ENCODE data around the gene SLC9A9. TPM values are rescaled to one million over a fixed set of nuclear protein-coding genes. Genes with fewer than 3 reads are reported as not detected.
A peak's percentile ranks its signal among the peaks of the same experiment; 100 is the strongest.

SLC9A9 gene
- polyA plus RNA-seq, 1 of the 3 experiments (the other 2 are of a cell fraction), result 0.05 TPM

- no peaks in the 10 kb centered on the region for H3F3A ChIP-seq (replicated peaks; ENCODE audit: insufficient read depth)
- no peaks in the 10 kb centered on the region for H3K4me1 ChIP-seq (ENCODE audit: control insufficient read depth in 1 of 2, insufficient read depth in 2 of 2, low read depth in 1 of 2, low read length in 1 of 2)
- H3K36me3 ChIP-seq (replicated peaks in 1 of 2; ENCODE audit: control insufficient read depth in 1 of 2, insufficient read depth in 2 of 2, low read length in 1 of 2), result no peaks in the 10 kb centered on the region
- 0 out of 4 replicates have a peak overlapping the region, but pooled peaks of 1 of the 2 experiments have one; percentile 6 for H3K4me3 ChIP-seq (ENCODE audit: low read depth in 2 of 2, low read length in 1 of 2)
- no peak overlapping the region for H3K27ac ChIP-seq (ENCODE audit: low read depth in 2 of 2, low read length in 1 of 2)
- H3K9me2 ChIP-seq, result no peaks in the 10 kb centered on the region
- H3K9me3 ChIP-seq, result no peaks in the 10 kb centered on the region
- POLR2A ChIA-PET, result no interaction called here
- 8% methylated on average over 2 of the region's 2 CpGs for WGBS (ENCODE audit: low lambda C conversion rate)
- no peak overlapping the region for H3K9ac ChIP-seq
- no peaks in the 10 kb centered on the region for H3K79me2 ChIP-seq (ENCODE audit: insufficient read depth)
- no peak overlapping the region for H2AFZ ChIP-seq (ENCODE audit: low read depth)
- no peak for TF ChIP-seq TAF1 (IDR thresholded peaks at IDR 0.05; ENCODE audit: borderline replicate concordance, low read depth, low read length)
- TF ChIP-seq YY1 (IDR thresholded peaks at IDR 0.05; ENCODE audit: low read depth), result no peak
- no peak for TF ChIP-seq RXRA (IDR thresholded peaks at IDR 0.05; ENCODE audit: borderline replicate concordance, low read depth)
- TF ChIP-seq FOXM1 (IDR thresholded peaks at IDR 0.05; ENCODE audit: low read depth), result no peak
- no peak for TF ChIP-seq SIN3A (IDR thresholded peaks at IDR 0.05; ENCODE audit: borderline replicate concordance, low read depth, low read length)
- TF ChIP-seq GATA2 (CRISPR knock-in tag; IDR thresholded peaks at IDR 0.05), result no peak
- no peak for TF ChIP-seq TCF12 (IDR thresholded peaks at IDR 0.05)
- TF ChIP-seq FOXJ3 (CRISPR knock-in tag; IDR thresholded peaks at IDR 0.05), result no peak
- TF ChIP-seq EZH2phosphoT487 (IDR thresholded peaks at IDR 0.05; ENCODE audit: borderline replicate concordance, low read depth), result no peak
- TF ChIP-seq NRF1 (IDR thresholded peaks at IDR 0.05; ENCODE audit: low read depth, low read length), result no peak
- no peak for TF ChIP-seq RAD21 (IDR thresholded peaks at IDR 0.05; ENCODE audit: low read length)
- no peak for TF ChIP-seq GABPA (IDR thresholded peaks at IDR 0.05; ENCODE audit: low read depth)
- H3K27me3 ChIP-seq (ENCODE audit: insufficient read depth), result peaks cover 12% of the 10 kb centered on the region; the same call in 1 of the 2 replicates
- no peak for DNase-seq
- no peak overlapping the region for H3K4me2 ChIP-seq
- H4K20me1 ChIP-seq (ENCODE audit: insufficient read depth), result no peaks in the 10 kb centered on the region
- CTCF ChIA-PET, result interaction anchor here (1.2 kb wide), 1 partner anchor 17 kb away, joined by 3 read pairs; no protein-coding TSS in a partner anchor
Observed at GRCh38 chr3:143288944-143289343, 559.3 kb downstream of the SLC9A9 start.

DNA sequence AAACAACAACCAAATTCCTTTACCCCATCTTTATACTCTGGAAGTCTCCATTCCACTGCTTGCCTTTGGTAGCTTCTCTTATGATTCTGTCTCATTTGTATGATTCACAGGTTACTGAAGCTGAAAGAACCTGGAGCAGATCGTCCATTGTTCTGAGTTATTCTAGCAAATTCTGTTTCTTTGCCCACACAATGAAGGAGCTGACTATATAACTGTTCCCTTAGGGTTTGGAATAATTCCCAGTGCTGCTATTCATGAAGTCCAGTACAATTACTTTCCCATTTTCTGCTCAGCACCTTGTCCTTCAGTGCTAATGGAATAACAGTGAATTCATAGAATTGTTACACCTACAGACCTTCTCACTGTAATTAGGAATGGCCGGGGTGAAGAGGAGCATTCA is 560.9 kb downstream of the SLC9A9 start:
- no peak overlapping the region for H3K4me3 ChIP-seq (ENCODE audit: low read depth in 2 of 2, low read length in 1 of 2)
- CTCF ChIA-PET, result no interaction called here
- H3K9me2 ChIP-seq, result no peaks in the 10 kb centered on the region
- no peaks in the 10 kb centered on the region for H3K79me2 ChIP-seq (ENCODE audit: insufficient read depth)
- WGBS (ENCODE audit: low lambda C conversion rate), result 24% methylated on average over 2 of the region's 2 CpGs
- no peak overlapping the region for H3K4me2 ChIP-seq
- no peaks in the 10 kb centered on the region for H3K9me3 ChIP-seq
- H3K36me3 ChIP-seq (replicated peaks in 1 of 2; ENCODE audit: control insufficient read depth in 1 of 2, insufficient read depth in 2 of 2, low read length in 1 of 2), result no peaks in the 10 kb centered on the region
- POLR2A ChIA-PET, result no interaction called here
- H3K4me1 ChIP-seq (ENCODE audit: control insufficient read depth in 1 of 2, insufficient read depth in 2 of 2, low read depth in 1 of 2, low read length in 1 of 2), result no peaks in the 10 kb centered on the region
- H3K27me3 ChIP-seq (ENCODE audit: insufficient read depth), result peaks cover 12% of the 10 kb centered on the region; the same call in 1 of the 2 replicates
- DNase-seq, result no peak
- H2AFZ ChIP-seq (ENCODE audit: low read depth), result no peak overlapping the region
- H4K20me1 ChIP-seq (ENCODE audit: insufficient read depth), result no peaks in the 10 kb centered on the region
- H3K9ac ChIP-seq, result no peak overlapping the region
- no peak for TF ChIP-seq ELF1 (IDR thresholded peaks at IDR 0.05)
- TF ChIP-seq USF2 (IDR thresholded peaks at IDR 0.05; ENCODE audit: borderline replicate concordance, low read depth, low read length), result no peak
- no peak for TF ChIP-seq EZH2phosphoT487 (IDR thresholded peaks at IDR 0.05; ENCODE audit: borderline replicate concordance, low read depth)
- no peak for TF ChIP-seq ZBTB33 (IDR thresholded peaks at IDR 0.05; ENCODE audit: borderline replicate concordance, low read depth)
- TF ChIP-seq NFIC (IDR thresholded peaks at IDR 0.05; ENCODE audit: borderline replicate concordance), result no peak
- no peak for TF ChIP-seq POLR2AphosphoS5 (IDR thresholded peaks at IDR 0.05; ENCODE audit: low read depth, low read length)
- TF ChIP-seq YY1 (IDR thresholded peaks at IDR 0.05; ENCODE audit: low read depth), result no peak
- TF ChIP-seq MXI1 (IDR thresholded peaks at IDR 0.05; ENCODE audit: low read depth, low read length), result no peak
- no peak for TF ChIP-seq RAD21 (IDR thresholded peaks at IDR 0.05; ENCODE audit: low read length)
- TF ChIP-seq CHD2 (IDR thresholded peaks at IDR 0.05; ENCODE audit: low read length, partially characterized antibody), result no peak
- no peak for TF ChIP-seq NRF1 (IDR thresholded peaks at IDR 0.05; ENCODE audit: low read depth, low read length)
- no peak for TF ChIP-seq EP300 (IDR thresholded peaks at IDR 0.05; ENCODE audit: borderline replicate concordance in 1 of 2, low read depth in 1 of 2, low read length in 1 of 2)
- no peak for TF ChIP-seq MEF2A (IDR thresholded peaks at IDR 0.05; ENCODE audit: borderline replicate concordance, low read depth)
- TF ChIP-seq RXRA (IDR thresholded peaks at IDR 0.05; ENCODE audit: borderline replicate concordance, low read depth), result no peak
- TF ChIP-seq, protein P1, sequence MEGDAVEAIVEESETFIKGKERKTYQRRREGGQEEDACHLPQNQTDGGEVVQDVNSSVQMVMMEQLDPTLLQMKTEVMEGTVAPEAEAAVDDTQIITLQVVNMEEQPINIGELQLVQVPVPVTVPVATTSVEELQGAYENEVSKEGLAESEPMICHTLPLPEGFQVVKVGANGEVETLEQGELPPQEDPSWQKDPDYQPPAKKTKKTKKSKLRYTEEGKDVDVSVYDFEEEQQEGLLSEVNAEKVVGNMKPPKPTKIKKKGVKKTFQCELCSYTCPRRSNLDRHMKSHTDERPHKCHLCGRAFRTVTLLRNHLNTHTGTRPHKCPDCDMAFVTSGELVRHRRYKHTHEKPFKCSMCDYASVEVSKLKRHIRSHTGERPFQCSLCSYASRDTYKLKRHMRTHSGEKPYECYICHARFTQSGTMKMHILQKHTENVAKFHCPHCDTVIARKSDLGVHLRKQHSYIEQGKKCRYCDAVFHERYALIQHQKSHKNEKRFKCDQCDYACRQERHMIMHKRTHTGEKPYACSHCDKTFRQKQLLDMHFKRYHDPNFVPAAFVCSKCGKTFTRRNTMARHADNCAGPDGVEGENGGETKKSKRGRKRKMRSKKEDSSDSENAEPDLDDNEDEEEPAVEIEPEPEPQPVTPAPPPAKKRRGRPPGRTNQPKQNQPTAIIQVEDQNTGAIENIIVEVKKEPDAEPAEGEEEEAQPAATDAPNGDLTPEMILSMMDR (IDR thresholded peaks at IDR 0.05), result no peak
- H3F3A ChIP-seq (replicated peaks; ENCODE audit: insufficient read depth), result no peaks in the 10 kb centered on the region
- no peak overlapping the region for H3K27ac ChIP-seq (ENCODE audit: low read depth in 2 of 2, low read length in 1 of 2)

All from SK-N-SH (cell line).